Measurements from ENCODE around the gene SOX9. TPM values are rescaled to one million over a fixed set of nuclear protein-coding genes. Genes with fewer than 3 reads are reported as not detected.

Gene SOX9
- total RNA-seq, 1 donor from 2014 or later, result 5.4 TPM

DNA sequence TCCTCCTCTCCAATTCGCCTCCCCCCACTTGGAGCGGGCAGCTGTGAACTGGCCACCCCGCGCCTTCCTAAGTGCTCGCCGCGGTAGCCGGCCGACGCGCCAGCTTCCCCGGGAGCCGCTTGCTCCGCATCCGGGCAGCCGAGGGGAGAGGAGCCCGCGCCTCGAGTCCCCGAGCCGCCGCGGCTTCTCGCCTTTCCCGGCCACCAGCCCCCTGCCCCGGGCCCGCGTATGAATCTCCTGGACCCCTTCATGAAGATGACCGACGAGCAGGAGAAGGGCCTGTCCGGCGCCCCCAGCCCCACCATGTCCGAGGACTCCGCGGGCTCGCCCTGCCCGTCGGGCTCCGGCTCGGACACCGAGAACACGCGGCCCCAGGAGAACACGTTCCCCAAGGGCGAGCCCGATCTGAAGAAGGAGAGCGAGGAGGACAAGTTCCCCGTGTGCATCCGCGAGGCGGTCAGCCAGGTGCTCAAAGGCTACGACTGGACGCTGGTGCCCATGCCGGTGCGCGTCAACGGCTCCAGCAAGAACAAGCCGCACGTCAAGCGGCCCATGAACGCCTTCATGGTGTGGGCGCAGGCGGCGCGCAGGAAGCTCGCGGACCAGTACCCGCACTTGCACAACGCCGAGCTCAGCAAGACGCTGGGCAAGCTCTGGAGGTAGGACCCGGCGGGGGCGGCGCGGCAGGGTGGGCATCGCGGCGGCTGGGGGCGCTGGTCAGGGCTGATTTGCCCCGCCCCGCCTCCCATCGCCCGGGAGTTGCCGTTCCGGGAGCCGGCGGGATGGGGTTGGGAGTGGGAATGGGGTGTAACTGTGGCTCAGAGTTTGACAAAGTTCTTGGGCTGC, 567 bp downstream of the SOX9 start:
- H3K9me3 ChIP-seq, result no peaks in the 10 kb centered on the region
- peak overlapping the region; percentile 57 for H3K4me3 ChIP-seq
- ATAC-seq (peak; percentile 37), DNase-seq (peak; percentile 79)
- peaks cover 73% of the 10 kb centered on the region for H3K27me3 ChIP-seq
- peaks cover 26% of the 10 kb centered on the region for H3K4me1 ChIP-seq
- intact Hi-C loops (cut with DNase I), result no loop called here
- H3K27ac ChIP-seq, result peak overlapping the region; percentile 55
- TF ChIP-seq, protein P1, sequence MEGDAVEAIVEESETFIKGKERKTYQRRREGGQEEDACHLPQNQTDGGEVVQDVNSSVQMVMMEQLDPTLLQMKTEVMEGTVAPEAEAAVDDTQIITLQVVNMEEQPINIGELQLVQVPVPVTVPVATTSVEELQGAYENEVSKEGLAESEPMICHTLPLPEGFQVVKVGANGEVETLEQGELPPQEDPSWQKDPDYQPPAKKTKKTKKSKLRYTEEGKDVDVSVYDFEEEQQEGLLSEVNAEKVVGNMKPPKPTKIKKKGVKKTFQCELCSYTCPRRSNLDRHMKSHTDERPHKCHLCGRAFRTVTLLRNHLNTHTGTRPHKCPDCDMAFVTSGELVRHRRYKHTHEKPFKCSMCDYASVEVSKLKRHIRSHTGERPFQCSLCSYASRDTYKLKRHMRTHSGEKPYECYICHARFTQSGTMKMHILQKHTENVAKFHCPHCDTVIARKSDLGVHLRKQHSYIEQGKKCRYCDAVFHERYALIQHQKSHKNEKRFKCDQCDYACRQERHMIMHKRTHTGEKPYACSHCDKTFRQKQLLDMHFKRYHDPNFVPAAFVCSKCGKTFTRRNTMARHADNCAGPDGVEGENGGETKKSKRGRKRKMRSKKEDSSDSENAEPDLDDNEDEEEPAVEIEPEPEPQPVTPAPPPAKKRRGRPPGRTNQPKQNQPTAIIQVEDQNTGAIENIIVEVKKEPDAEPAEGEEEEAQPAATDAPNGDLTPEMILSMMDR (IDR thresholded peaks at IDR 0.05), result no peak
- H3K36me3 ChIP-seq, result no peaks in the 10 kb centered on the region

DNA sequence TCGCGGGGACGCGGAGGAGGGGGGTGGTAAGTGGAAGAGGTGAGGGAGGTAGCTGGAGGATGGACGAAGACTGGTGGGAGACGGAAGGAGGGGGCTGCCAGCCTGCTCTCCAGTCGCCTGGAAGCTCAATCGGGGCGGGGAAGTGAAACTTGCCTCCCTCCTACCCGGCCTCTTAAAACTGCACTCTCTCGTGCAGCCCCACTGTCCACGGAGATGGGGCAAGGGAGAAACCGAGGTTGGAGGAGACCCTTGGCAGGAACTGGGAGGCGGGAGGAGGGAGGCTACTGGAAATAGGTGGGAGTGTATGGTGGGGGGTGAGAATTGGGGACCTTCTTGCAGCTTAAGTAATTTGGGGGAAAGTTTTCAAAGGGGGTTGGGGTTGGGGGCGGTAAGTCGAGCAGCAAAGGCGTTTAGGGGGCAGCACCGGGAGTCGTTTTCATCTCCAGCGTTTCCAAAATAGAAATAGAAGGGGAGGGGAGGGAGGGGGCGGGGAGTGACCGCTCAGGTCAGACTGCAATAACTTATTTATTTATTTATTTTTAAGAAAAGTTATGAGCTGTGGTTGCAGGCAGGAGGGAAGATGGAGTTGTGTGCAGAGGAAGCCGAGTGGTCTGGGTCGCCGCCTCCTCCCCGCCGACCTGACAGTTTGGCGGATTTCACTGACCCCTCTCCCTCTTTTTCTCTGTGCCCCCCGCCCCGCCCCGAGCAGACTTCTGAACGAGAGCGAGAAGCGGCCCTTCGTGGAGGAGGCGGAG, 1.4 kb downstream of the SOX9 start:
- peaks cover 65% of the 10 kb centered on the region for H3K27me3 ChIP-seq
- no peak overlapping the region for H3K27ac ChIP-seq
- no peak for DNase-seq
- peak overlapping the region; percentile 57 for H3K4me3 ChIP-seq
- TF ChIP-seq, protein P1 (IDR thresholded peaks at IDR 0.05), result no peak
- no peak for ATAC-seq
- intact Hi-C loops (cut with DNase I), result no loop called here
- peaks cover 21% of the 10 kb centered on the region for H3K4me1 ChIP-seq
- no peaks in the 10 kb centered on the region for H3K36me3 ChIP-seq
- H3K9me3 ChIP-seq, result no peaks in the 10 kb centered on the region

- Histone ChIP-seq H3K36me3 (no peaks in the 10 kb centered on the region), H3K9me3 (no peaks in the 10 kb centered on the region), H3K4me3 (peak overlapping the region; percentile 57), H3K4me1 (peaks cover 13% of the 10 kb centered on the region), H3K27ac (no peak overlapping the region), H3K27me3 (peaks cover 57% of the 10 kb centered on the region)
- DNase-seq, result peak; percentile 72
- ATAC-seq, result no peak
- TF ChIP-seq, protein P1 (IDR thresholded peaks at IDR 0.05), result no peak
- intact Hi-C loops (cut with DNase I), result no loop called here
These were observed 2.1 kb downstream of the SOX9 start for GRCh38 chr17:72122765-72123529.

DNA sequence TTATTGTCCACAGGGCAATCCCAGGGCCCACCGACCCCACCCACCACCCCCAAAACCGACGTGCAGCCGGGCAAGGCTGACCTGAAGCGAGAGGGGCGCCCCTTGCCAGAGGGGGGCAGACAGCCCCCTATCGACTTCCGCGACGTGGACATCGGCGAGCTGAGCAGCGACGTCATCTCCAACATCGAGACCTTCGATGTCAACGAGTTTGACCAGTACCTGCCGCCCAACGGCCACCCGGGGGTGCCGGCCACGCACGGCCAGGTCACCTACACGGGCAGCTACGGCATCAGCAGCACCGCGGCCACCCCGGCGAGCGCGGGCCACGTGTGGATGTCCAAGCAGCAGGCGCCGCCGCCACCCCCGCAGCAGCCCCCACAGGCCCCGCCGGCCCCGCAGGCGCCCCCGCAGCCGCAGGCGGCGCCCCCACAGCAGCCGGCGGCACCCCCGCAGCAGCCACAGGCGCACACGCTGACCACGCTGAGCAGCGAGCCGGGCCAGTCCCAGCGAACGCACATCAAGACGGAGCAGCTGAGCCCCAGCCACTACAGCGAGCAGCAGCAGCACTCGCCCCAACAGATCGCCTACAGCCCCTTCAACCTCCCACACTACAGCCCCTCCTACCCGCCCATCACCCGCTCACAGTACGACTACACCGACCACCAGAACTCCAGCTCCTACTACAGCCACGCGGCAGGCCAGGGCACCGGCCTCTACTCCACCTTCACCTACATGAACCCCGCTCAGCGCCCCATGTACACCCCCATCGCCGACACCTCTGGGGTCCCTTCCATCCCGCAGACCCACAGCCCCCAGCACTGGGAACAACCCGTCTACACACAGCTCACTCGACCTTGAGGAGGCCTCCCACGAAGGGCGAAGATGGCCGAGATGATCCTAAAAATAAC, 3.0 kb downstream of the SOX9 start:
- Histone ChIP-seq H3K4me3 (no peak overlapping the region), H3K36me3 (no peaks in the 10 kb centered on the region), H3K9me3 (no peaks in the 10 kb centered on the region), H3K27ac (no peak overlapping the region), H3K27me3 (peaks cover 49% of the 10 kb centered on the region), H3K4me1 (peaks cover 7% of the 10 kb centered on the region)
- no peak for DNase-seq
- TF ChIP-seq, protein P1 (IDR thresholded peaks at IDR 0.05), result no peak
- intact Hi-C loops (cut with DNase I), result no loop called here
- ATAC-seq, result no peak

DNA sequence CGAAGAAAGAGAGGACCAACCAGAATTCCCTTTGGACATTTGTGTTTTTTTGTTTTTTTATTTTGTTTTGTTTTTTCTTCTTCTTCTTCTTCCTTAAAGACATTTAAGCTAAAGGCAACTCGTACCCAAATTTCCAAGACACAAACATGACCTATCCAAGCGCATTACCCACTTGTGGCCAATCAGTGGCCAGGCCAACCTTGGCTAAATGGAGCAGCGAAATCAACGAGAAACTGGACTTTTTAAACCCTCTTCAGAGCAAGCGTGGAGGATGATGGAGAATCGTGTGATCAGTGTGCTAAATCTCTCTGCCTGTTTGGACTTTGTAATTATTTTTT, 3.6 kb downstream of the SOX9 start:
- Histone ChIP-seq H3K27ac (no peak overlapping the region), H3K4me1 (peaks cover 7% of the 10 kb centered on the region), H3K4me3 (no peak overlapping the region), H3K27me3 (peaks cover 44% of the 10 kb centered on the region), H3K36me3 (no peaks in the 10 kb centered on the region), H3K9me3 (no peaks in the 10 kb centered on the region)
- ATAC-seq (no peak), DNase-seq (no peak)
- intact Hi-C loops (cut with DNase I), result no loop called here
- TF ChIP-seq, protein P1 (IDR thresholded peaks at IDR 0.05), result no peak

Measured in upper lobe of right lung (tissue), 1 donor.